DMS53 treated with DMSO at 0.1 percent for 48 hours (cell line): Measurements from ENCODE around the gene TMEM186.
A peak's percentile ranks its signal among the peaks of the same experiment; 100 is the strongest.
"Not testable (repeated sequence)": the region's sequence is repeated elsewhere in the genome, so short reads cannot be mapped to it uniquely, and the experiment has no call there.

Experiments
- DNase-seq: peaks from one replicate; lab custom pipeline; 2025; ENCODE audit not compliant: unreplicated experiment; lab: John Stamatoyannopoulos, UW

Gene TMEM186

GRCh38 chr16:8775359-8775758, 22.1 kb downstream of the TMEM186 start:
- DNase-seq, result no peak

DNA sequence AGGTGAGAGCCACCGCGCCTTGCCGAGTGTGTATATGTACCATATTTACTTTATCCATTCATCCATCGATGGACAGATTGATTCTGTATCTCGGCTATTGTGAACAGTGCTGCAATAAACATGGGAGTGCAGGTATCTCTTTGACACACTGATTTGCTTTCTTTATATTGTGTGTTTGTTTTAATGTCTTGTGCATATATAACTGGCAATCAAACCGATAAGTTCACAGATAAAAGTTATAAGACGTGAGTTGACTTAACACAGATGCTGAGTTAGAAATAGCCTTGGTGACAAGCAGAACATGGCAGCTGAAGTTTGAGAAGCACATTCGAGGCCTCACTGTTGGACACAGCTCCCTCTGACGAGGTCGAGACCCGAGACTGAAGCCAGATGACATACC, 23.2 kb downstream of the TMEM186 start:
- DNase-seq, result no peak

GRCh38 chr16:8773537-8773936, 23.9 kb downstream of the TMEM186 start:
- no peak for DNase-seq

- no peak for DNase-seq
Observed at GRCh38 chr16:8768692-8769091, 28.7 kb downstream of the TMEM186 start.

GRCh38 chr16:8768283-8768682, 29.2 kb downstream of the TMEM186 start:
- no peak for DNase-seq

DNA sequence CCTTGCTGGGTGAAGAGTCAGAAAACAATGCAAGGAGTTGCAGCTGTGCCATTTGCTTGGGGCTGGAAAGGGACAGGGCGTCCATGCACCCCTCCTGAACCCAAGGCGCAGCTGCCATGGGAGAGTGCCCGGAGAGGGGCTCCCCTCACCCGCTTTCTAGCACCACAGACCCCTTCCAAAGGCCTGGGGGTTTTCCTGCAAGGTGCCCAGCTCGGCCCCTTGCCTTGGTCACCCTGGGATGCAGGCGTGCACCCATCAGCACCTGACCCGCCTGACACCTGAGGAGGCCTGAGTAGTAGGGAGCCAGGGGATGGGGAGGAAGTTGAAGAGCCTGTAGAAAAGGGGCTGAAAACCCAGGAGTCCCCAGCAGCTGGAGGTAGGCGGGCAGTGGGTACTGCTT, 30.3 kb downstream of the TMEM186 start:
- DNase-seq, result no peak

DNA sequence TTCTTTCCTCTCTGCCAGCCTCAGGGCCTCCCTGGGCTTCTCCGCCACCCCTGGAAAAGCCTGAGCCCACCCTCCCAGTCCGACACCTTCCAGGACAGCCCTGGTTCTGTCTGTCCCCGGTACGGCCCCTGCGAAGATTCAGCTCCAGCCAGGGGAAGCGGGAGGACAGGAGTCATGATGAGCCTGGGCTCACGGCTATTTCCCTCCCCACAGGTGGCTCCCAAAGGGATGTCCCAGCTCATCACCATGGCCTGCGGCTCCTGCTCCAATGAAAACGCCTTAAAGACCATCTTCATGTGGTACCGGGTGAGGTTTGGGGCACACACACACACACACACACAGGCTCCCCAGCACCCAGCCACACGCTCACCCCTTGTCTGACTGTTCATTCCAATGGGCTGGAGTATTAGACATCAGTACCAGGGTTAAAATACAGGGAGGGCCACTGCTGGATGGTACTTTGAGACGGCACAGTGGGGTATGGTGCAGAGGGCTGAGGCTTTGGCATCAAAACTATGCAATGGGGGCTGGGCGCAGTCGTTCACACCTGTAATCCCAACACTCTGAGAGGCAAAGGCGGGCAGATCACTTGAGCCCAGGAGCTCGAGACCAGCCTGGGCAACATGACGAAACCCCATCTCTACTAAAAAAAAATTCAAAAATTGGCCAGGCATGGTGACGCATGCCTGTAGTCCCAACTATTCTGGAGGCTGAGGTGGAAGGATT, 32.8 kb downstream of the TMEM186 start:
- DNase-seq, result no peak

DNA sequence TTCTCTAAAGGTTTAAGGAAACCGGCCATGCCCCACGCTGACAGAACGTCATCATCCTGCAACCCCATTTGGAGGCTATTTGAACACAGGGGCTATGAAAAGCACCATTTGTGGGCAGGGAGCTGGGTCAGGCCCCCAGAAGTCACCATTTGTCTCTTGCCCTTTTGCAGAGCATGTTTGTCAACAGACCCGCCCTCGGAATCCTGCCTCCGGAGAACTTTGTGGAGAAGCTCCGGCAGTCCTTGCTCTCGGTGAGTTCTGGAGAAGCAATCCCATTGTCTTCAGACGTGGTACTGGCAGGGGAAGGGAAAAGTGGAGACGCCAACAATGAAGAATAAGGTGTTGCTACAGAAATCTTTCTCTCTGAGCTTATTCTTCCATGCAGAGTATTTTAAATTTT, 33.5 kb downstream of the TMEM186 start:
- DNase-seq, result no peak

- no peak for DNase-seq
Observed at GRCh38 chr16:8763083-8763482, 34.4 kb downstream of the TMEM186 start.

DNA sequence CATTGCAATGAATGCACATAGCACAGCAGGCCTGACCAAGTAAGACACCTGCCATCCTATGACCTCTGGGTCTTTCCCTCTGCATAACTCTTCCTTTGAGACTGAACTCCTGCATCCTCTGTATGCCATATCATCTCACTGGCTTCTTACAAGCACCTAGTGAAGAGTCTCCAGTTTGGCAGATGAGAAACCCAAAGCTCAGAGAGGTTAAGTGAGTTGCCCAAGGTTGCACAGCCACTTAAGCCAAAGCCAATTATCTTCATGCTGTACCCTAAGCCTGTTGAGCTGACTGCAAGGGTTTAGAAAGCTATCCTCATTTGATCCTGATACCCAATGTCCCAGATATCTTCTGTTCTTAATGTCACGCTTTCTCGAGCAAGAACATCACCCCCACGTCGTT, 35.2 kb downstream of the TMEM186 start:
- DNase-seq, result no peak

GRCh38 chr16:8761078-8761477, 36.4 kb downstream of the TMEM186 start:
- DNase-seq, result no peak

GRCh38 chr16:8760021-8760420, 37.4 kb downstream of the TMEM186 start:
- DNase-seq, result no peak

DNA sequence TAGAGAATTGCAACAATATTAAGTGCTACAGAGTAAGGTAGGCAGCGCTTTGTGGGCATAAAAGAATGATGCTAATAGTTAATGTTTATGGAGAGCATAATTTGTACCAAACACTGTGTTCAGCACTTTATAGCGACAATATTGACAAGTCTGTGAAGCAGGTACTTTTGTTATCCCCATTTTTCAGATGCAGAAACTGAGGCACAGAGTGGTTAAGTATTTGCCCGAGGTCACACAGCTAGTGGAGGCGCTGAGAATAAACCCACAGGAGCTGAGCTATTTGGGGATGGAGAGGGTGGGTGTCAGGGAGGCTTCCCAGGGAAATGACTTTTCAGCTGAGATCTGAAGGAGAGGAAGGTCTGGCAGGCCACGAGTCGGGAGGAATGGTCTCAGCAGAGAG, 39.4 kb downstream of the TMEM186 start:
- DNase-seq, result no peak

DNA sequence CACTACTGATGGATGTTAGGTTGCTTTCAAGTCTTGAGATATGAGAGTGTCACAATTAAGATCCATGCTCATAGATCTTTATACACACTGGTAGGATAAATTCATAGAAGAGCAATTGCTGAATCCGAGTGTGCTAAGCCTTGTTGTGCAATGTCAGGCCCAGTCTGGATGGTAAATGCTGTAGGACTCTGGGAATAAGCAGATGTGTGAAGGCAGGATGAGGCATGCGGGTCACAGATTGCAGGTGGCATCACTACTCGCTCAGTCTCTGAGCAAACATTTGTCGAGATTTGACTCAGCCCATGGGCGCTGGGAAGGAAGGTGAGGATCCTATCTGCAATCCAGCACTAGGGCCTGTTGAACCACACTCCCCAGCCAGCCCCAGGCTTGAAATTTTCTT, 40.7 kb downstream of the TMEM186 start:
- peak; percentile 21 for DNase-seq

DNA sequence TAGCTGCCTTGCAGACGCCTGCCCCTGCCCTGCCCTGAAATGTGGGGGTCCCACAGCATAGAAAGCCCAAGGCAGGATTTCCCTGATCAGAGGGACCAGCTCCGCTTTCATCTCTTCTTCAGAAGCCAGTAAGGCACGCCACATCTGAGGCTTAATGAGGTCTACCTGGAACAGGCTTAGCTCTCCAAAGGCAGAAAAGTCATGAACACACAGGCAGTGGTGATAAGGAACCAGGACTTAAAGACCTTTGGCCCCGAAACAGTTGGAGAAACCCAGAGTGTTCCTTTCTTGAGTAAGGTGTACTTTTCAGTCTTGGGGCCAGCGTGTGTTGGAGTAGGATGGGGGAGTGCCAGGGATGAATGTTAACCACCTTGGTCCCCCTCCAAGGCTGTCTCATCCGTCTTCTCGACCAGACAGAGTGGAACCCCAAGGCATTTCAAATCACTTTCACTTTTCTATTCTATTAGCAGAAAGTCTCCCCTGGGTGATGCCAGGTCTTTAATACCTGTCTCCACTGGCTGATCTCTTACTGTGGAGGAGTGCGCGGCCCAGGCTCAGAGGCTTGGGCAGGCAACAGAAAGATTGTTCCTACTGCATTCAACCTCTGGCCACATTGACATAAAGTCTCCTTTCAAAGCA, 43.9 kb downstream of the TMEM186 start:
- DNase-seq, result no peak

GRCh38 chr16:8752706-8753105, 44.7 kb downstream of the TMEM186 start:
- DNase-seq, result no peak

GRCh38 chr16:8751481-8752311, 45.7 kb downstream of the TMEM186 start:
- no peak for DNase-seq

DNA sequence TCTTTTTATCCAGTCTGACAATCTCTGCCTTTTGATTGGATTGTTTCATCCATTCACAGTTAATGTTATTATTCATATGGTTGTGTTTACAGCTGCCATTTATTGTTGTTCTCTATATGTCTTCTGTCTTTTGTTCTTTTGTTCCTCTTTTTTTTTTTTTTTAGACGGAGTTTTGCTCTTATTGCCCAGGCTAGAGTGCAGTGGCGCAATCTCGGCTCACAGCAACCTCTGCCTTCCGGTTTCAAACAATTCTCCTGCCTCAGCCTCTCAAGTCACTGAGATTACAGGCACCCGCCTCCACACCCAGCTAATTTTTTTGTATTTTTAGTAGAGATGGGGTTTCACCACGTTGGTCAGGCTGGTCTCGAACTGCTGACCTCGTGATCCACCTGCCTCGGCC, 48.5 kb downstream of the TMEM186 start:
- DNase-seq, result not testable (repeated sequence)
